IPS-18a (cell line): ENCODE measurements around the gene IL16.

Experiments used
- H3K27ac ChIP-seq: one replicate; pipeline ENCODE4 v1.5.1; 2013; ENCODE audit warnings: low read length
- H3K27me3 ChIP-seq: one replicate; pipeline ENCODE4 v1.6.1; 2013; ENCODE audit warnings: mild to moderate bottlenecking, low read length; ENCODE audit not compliant: control insufficient read depth, insufficient read depth
- H3K36me3 ChIP-seq: one replicate; pipeline ENCODE4 v1.6.1; 2013; ENCODE audit warnings: low read depth, low read length; ENCODE audit not compliant: control insufficient read depth
- H3K4me1 ChIP-seq: one replicate; pipeline ENCODE4 v1.6.1; 2013; ENCODE audit warnings: low read depth, low read length; ENCODE audit not compliant: control insufficient read depth
- H3K4me3 ChIP-seq: one replicate; pipeline ENCODE4 v1.5.1; 2013; ENCODE audit warnings: low read length
- H3K9ac ChIP-seq: one replicate; pipeline ENCODE4 v1.6.1; 2013; ENCODE audit warnings: mild to moderate bottlenecking, low read length, moderate library complexity
- H3K9me3 ChIP-seq: one replicate; pipeline ENCODE4 v1.6.1; 2013; ENCODE audit warnings: low read depth, low read length; ENCODE audit not compliant: control insufficient read depth

Gene IL16

GRCh38 chr15:81282606-81282895 is 85.9 kb downstream of the IL16 start:
- Histone ChIP-seq H3K4me1 (no peaks in the 10 kb centered on the region), H3K9me3 (peaks cover under 1% of the 10 kb centered on the region), H3K4me3 (no peak overlapping the region), H3K9ac (no peak overlapping the region), H3K27ac (no peak overlapping the region), H3K36me3 (no peaks in the 10 kb centered on the region), H3K27me3 (no peaks in the 10 kb centered on the region)

- Histone ChIP-seq H3K9ac (no peak overlapping the region), H3K4me3 (no peak overlapping the region), H3K9me3 (no peaks in the 10 kb centered on the region), H3K27ac (no peak overlapping the region), H3K4me1 (no peaks in the 10 kb centered on the region), H3K36me3 (no peaks in the 10 kb centered on the region), H3K27me3 (no peaks in the 10 kb centered on the region)
Observed at GRCh38 chr15:81282911-81283310, 86.2 kb downstream of the IL16 start.

- H3K4me3 ChIP-seq: no peak overlapping the region
- no peak overlapping the region for H3K9ac ChIP-seq
- no peaks in the 10 kb centered on the region for H3K36me3 ChIP-seq
- H3K27me3 ChIP-seq: no peaks in the 10 kb centered on the region
- no peak overlapping the region for H3K27ac ChIP-seq
- H3K9me3 ChIP-seq: no peaks in the 10 kb centered on the region
- H3K4me1 ChIP-seq: no peaks in the 10 kb centered on the region
Observed at GRCh38 chr15:81284256-81285031, 87.8 kb downstream of the IL16 start.

- no peak overlapping the region for H3K9ac ChIP-seq
Observed at GRCh38 chr15:81285461-81285860, 88.8 kb downstream of the IL16 start.

GRCh38 chr15:81286621-81287121 is 90.0 kb downstream of the IL16 start:
- no peak overlapping the region for H3K9ac ChIP-seq
- H3K27me3 ChIP-seq: no peaks in the 10 kb centered on the region
- H3K36me3 ChIP-seq: no peaks in the 10 kb centered on the region
- no peaks in the 10 kb centered on the region for H3K4me1 ChIP-seq
- H3K4me3 ChIP-seq: no peak overlapping the region
- H3K9me3 ChIP-seq: no peaks in the 10 kb centered on the region
- H3K27ac ChIP-seq: no peak overlapping the region

More at GRCh38 chr15:81285461-81285860, 88.8 kb downstream of the IL16 start:
- no peaks in the 10 kb centered on the region for H3K27me3 ChIP-seq
- no peak overlapping the region for H3K27ac ChIP-seq
- H3K36me3 ChIP-seq: no peaks in the 10 kb centered on the region
- no peaks in the 10 kb centered on the region for H3K4me1 ChIP-seq
- no peak overlapping the region for H3K4me3 ChIP-seq
- H3K9me3 ChIP-seq: no peaks in the 10 kb centered on the region

DNA sequence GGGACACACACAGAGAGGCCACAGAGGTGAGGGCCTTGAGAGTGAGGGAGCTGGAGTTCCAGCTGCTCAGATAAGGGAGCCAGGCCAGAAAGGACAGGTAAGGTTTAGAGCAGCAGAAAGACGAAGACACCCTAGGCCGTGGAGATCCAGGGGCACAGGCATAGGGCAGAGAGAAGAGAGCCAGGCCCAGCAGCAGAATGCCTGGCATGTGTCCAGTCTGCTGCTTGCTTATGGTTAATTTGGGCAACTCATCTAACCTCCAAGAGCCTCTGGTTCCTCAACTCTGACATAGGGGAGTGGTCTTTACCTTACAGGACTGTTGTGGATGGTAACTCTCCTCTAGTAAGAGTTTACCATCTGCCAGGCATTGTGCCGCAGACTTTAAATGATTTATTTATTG is 91.4 kb downstream of the IL16 start:
- Histone ChIP-seq H3K36me3 (no peaks in the 10 kb centered on the region), H3K9me3 (no peaks in the 10 kb centered on the region), H3K4me1 (no peaks in the 10 kb centered on the region)

DNA sequence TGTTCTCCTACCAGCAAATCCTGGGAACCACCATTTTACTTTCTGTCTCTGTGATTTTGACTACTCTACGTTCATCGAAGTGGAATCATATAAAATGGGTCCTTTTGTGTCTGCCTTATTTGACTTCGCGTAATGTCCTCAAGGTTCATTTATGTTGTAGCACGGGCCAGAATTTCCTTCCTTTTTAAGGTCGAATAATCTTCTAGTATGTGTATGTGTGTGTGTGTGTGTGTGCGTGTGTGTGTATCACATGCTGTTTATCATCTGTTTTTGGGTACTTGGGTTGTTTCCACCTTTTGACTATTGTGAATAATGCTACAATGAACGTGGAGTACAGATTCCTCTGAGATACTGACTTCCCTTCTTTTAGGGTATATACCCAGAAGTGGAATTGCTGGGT is 91.9 kb downstream of the IL16 start:
- peaks cover under 1% of the 10 kb centered on the region for H3K4me1 ChIP-seq
- H3K4me3 ChIP-seq: no peak overlapping the region
- no peaks in the 10 kb centered on the region for H3K9me3 ChIP-seq
- no peaks in the 10 kb centered on the region for H3K36me3 ChIP-seq
- no peaks in the 10 kb centered on the region for H3K27me3 ChIP-seq
- H3K27ac ChIP-seq: no peak overlapping the region
- no peak overlapping the region for H3K9ac ChIP-seq

More for the DNA sequence above, 91.4 kb downstream of the IL16 start:
- H3K27me3 ChIP-seq: no peaks in the 10 kb centered on the region
- no peak overlapping the region for H3K4me3 ChIP-seq
- no peak overlapping the region for H3K27ac ChIP-seq
- H3K9ac ChIP-seq: no peak overlapping the region

DNA sequence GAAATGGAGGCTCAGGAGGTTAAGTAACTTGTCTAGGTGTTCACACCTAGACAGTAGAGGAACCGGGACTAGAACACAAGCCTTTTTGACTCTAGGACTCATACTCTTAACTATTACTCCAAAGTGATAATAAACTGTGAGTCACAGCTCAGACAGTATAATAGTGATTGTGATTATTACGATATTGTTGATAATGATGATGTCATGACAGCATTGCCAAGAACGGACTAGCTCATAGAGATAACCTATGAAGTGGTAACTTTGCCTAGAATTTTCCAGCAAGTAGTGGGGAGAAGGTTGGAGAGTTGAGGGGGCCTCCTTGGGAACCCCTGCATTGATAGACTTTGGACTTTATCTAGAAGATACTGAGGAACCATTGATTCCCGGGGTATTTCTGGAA is 93.2 kb downstream of the IL16 start:
- Histone ChIP-seq H3K9me3 (no peaks in the 10 kb centered on the region), H3K36me3 (no peaks in the 10 kb centered on the region), H3K9ac (no peak overlapping the region), H3K27me3 (no peaks in the 10 kb centered on the region), H3K4me1 (peaks cover 10% of the 10 kb centered on the region), H3K4me3 (no peak overlapping the region), H3K27ac (no peak overlapping the region)

- H3K4me1 ChIP-seq: peaks cover 10% of the 10 kb centered on the region
- H3K9ac ChIP-seq: no peak overlapping the region
- H3K27ac ChIP-seq: no peak overlapping the region
- no peaks in the 10 kb centered on the region for H3K9me3 ChIP-seq
- H3K4me3 ChIP-seq: no peak overlapping the region
- H3K27me3 ChIP-seq: no peaks in the 10 kb centered on the region
- H3K36me3 ChIP-seq: no peaks in the 10 kb centered on the region
Observed at GRCh38 chr15:81291916-81292522, 95.3 kb downstream of the IL16 start.

DNA sequence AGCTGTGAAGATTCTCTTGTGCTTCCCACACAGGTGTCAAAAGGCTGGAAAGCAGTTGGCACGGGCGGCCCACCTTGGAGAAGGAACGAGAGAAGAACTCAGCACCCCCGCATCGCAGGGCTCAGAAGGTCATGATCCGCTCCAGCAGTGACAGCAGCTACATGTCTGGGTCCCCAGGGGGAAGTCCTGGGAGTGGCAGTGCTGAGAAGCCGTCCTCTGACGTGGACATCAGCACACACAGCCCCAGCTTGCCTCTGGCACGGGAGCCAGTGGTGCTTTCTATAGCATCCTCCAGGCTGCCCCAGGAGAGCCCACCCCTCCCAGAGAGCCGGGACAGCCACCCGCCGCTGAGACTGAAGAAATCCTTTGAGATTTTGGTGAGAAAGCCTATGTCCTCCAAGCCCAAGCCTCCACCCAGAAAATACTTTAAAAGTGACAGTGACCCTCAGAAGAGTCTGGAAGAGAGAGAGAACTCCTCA is 95.9 kb downstream of the IL16 start:
- no peaks in the 10 kb centered on the region for H3K9me3 ChIP-seq

DNA sequence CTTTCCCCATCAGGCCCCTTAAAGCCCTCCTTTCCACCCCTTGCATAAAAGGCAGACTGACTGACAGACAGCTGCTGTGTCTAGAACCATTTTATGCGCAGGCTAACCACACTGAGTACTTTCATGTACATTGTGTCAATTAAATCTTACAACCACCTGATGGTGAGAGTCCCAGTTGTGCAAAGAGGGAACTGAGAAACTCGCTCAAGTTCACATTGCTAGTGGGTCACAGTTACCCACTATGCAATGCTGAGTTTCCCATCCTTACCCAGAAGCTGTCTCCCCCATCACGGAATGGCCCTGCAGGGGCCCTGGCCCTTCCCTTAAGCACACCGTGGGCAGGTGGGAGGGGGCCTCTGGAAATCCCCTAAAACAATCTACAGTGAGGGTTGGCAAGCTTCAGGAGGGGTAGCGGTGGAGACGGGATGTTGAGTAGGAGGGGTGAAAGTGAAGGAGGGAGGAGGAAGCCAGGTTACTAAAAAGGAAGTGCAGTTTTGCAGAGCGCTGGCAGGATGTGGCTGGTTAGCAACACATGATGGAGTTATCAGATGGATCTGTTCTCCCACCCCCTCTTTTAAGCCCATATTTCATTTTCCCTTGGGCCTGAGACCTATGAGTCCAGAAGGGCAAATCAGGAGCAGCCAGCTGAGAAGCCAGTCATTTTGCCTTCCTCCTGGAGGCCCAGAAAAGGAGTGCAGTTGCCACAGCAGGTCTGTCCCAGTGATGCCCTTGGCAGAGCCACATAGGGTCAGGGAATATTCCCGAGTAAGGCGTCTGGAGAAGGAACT is 97.2 kb downstream of the IL16 start:
- H3K4me3 ChIP-seq: no peak overlapping the region
- H3K9ac ChIP-seq: no peak overlapping the region
- H3K9me3 ChIP-seq: no peaks in the 10 kb centered on the region
- H3K27me3 ChIP-seq: no peaks in the 10 kb centered on the region
- H3K27ac ChIP-seq: no peak overlapping the region
- no peaks in the 10 kb centered on the region for H3K36me3 ChIP-seq
- peaks cover 10% of the 10 kb centered on the region for H3K4me1 ChIP-seq

More for the DNA sequence above, 95.9 kb downstream of the IL16 start:
- H3K4me1 ChIP-seq: peaks cover 10% of the 10 kb centered on the region
- no peaks in the 10 kb centered on the region for H3K36me3 ChIP-seq
- H3K9ac ChIP-seq: no peak overlapping the region
- H3K27me3 ChIP-seq: no peaks in the 10 kb centered on the region
- no peak overlapping the region for H3K4me3 ChIP-seq
- H3K27ac ChIP-seq: no peak overlapping the region
